SH-SY5Y (cell line): Measurements from ENCODE around the gene CYB5R2.

Experiments
- GATA2 ChIP-seq: IDR thresholded peaks from 2 replicates; pipeline ENCODE4 v1.6.1; 2011; ENCODE audit warnings: mild to moderate bottlenecking, low read depth, low read length
- GATA3 ChIP-seq: IDR thresholded peaks from 2 replicates; pipeline ENCODE4 v1.6.1; 2011; ENCODE audit warnings: low read depth, mild to moderate bottlenecking, low read length, moderate library complexity

CYB5R2 gene

DNA sequence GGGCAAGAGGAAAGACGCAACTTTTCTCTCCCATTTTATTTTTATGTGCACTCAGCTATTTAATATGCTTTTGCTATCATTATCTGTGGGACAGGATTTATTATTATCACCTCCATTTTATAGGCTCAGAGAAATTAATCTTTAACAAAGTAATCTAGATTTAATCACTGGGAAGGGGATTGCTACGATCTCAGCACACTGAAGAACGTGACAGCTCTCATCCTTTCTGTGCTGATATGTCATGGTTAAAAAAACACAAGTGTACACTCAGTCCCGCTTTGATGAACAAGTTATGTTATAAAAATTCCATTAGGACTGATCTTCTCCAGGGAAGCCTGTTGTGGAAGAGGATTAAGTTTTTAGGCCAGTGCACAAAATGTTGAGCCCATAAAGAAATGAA, 37.6 kb downstream of the CYB5R2 start:
- TF ChIP-seq GATA2 (no peak), GATA3 (no peak)

- TF ChIP-seq GATA2 (no peak), GATA3 (no peak)
Observed at GRCh38 chr11:7635137-7635536, 38.2 kb downstream of the CYB5R2 start.

DNA sequence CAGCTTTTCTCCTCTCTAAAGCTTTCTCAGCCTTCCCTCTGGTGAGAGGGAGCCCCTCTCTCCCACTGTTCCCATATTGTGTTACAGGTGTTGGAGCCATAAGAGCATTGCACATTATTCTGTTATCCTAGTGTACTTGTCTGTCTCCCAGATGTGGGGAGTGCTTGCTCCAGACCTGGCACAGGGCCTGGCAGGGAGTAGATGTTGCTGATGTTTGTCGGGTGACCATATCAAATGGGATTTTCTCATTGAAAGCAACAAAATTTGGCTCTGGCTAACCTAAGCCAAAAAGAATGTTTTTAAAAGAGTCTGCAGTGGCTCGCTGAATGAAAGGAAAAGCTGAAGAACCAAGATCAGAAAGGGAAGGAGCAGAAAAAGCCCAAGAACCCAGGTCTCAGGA, 41.1 kb downstream of the CYB5R2 start:
- TF ChIP-seq GATA3 (no peak), GATA2 (no peak)

- TF ChIP-seq GATA2, result no peak
- TF ChIP-seq GATA3, result no peak
Observed at GRCh38 chr11:7630002-7630401, 43.3 kb downstream of the CYB5R2 start.

DNA sequence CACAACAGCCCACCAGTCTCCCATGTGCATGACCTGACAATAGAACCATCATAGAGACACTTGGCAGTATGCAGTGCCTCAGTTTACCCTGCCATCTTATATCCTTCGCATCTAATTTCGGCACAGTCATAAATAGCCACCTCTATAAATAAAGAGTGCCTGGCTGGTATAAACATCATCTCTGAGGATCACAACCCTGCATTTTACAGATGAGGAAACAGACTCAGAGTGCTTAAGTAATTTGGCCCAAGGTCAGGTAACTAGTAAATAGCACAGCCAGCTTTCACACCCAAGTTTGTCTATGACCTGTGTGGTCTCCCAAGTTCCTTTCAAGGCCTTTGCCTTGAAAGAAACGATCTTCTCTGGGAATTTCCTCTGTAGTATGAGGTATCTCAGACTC, 44.6 kb downstream of the CYB5R2 start:
- TF ChIP-seq GATA2 (no peak), GATA3 (no peak)

DNA sequence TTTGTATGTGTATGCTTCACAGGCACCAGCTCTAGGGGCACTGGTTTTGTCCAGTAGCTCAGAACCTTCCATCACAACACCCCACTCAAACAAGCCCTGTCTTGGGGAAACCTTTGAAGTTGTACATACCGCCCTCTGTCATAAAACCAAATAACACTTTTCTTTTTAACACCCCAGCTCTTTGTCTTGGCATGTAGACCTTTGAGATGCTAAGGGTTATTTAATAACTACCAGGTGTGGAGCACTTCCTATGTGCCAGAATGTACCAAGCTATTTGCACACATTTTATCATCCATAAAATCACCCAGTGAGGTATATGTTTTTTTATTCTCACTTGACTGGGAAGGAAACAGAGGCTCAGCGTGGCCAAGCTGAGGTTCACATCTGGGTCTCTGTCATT, 50.6 kb downstream of the CYB5R2 start:
- TF ChIP-seq GATA2 (no peak), GATA3 (no peak)

DNA sequence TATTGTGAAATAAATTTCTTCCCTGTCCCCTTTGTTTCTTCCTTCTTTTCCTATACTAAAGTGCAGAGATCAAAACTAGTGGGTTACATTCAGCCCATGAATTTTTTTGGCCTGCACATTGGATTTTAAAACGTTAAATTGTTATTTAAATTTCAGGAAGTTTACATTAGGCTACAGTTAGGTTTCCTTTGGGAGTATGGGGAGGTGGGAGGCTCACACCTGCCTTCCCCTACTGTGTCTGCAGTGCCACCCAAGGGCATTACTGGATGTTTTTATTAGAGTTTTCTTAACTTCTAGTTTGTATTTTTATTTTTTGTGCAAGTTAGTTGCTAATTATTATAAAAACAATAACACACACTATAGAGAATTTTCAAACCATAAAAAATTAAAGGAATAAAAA, 51.7 kb downstream of the CYB5R2 start:
- TF ChIP-seq GATA2, result no peak
- TF ChIP-seq GATA3, result no peak

DNA sequence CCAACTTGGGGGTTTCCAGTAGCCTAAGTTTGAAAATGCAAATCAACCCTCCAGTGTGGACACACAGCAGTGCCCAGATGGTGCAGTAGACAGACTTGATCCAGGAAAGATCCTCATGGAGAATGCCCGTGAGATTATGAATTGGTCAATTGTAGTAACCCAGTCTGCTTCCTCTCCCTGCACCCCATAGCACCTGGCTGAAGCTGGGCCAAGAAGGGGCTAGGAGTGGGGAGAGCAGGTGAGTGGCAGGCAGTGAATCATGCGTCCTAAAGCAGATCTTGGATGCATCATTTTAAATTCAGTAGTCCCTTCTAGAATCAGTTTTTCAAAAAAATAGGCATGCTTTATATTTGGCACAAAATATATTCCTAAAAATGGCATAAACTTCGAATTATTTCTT, 52.2 kb downstream of the CYB5R2 start:
- TF ChIP-seq GATA2 (no peak), GATA3 (no peak)

GRCh38 chr11:7619322-7619721, 54.0 kb downstream of the CYB5R2 start:
- TF ChIP-seq GATA2 (no peak), GATA3 (no peak)

GRCh38 chr11:7617032-7617431, 56.3 kb downstream of the CYB5R2 start:
- TF ChIP-seq GATA2 (no peak), GATA3 (no peak)
